OCI-LY3 (cell line): ENCODE results near the gene POLR1B.

Experiments used
- H2AFZ ChIP-seq: fragments of 200-600, 300-600 bp; shearing (Covaris generic); 2 replicates; pipeline ENCODE4 v1.6.0; 2014; ENCODE audit warnings: antibody characterized with exemption, low read depth, low read length
- H3K27ac ChIP-seq: fragments of 200-600, 300-600 bp; sonication (generic); 2 replicates; pipeline ENCODE4 v1.5.1; 2014; ENCODE audit warnings: mild to moderate bottlenecking, low read length, moderate library complexity, mixed read lengths
- H3K27me3 ChIP-seq: fragments of 200-600, 300-600 bp; sonication (generic); 2 replicates; pipeline ENCODE4 v1.6.1; 2014; ENCODE audit warnings: low read depth, low read length, mixed read lengths
- H3K36me3 ChIP-seq: fragments of 200-600, 300-600 bp; sonication (generic); replicated peaks from 2 replicates; pipeline ENCODE3; 2014; ENCODE audit warnings: low read depth, low read length, mixed read lengths
- H3K4me1 ChIP-seq: fragments of 300-600, 200-600 bp; sonication (generic); 2 replicates; pipeline ENCODE4 v1.6.1; 2014; ENCODE audit warnings: low read length, mixed read lengths
- H3K4me2 ChIP-seq: fragments of 200-600, 300-600 bp; sonication (generic); 2 replicates; pipeline ENCODE4 v1.6.1; 2014; ENCODE audit warnings: low read length, mixed read lengths
- H3K4me3 ChIP-seq: fragments of 300-600, 200-600 bp; sonication (generic); 2 replicates; pipeline ENCODE4 v1.5.1; 2014; ENCODE audit warnings: antibody characterized with exemption, mild to moderate bottlenecking, low read length, moderate library complexity
- H3K79me2 ChIP-seq: fragments of 300-600, 200-600 bp; shearing (Covaris generic); 2 replicates; pipeline ENCODE4 v1.6.1; 2014; ENCODE audit warnings: mild to moderate bottlenecking, low read length, mixed read lengths
- H3K9ac ChIP-seq: fragments of 300-600, 200-600 bp; shearing (Covaris generic); 2 replicates; pipeline ENCODE4 v1.6.0; 2014; ENCODE audit warnings: mild to moderate bottlenecking, low read length, moderate library complexity
- H3K9me3 ChIP-seq: fragments of 200-600, 300-600 bp; shearing (Covaris generic); 2 replicates; pipeline ENCODE4 v1.6.1; 2014; ENCODE audit warnings: low read length, mixed read lengths; ENCODE audit not compliant: insufficient read depth
- H4K20me1 ChIP-seq: fragments of 200-600, 300-600 bp; sonication (generic); 2 replicates; pipeline ENCODE4 v1.6.1; 2016; ENCODE audit warnings: low read length, mixed read lengths; ENCODE audit not compliant: insufficient read depth
- EZH2phosphoT487 ChIP-seq: fragments of 200-600 bp; shearing (Covaris generic); IDR thresholded peaks from 2 replicates; pipeline ENCODE4 v1.6.1; 2018; ENCODE audit warnings: antibody characterized with exemption, mixed run types, low read depth
- TF ChIP-seq, protein P1 (sequence below): fragments of 200-600, 300-600 bp; sonication (generic); IDR thresholded peaks from 2 replicates; pipeline ENCODE4 v1.5.1; 2014; ENCODE audit warnings: antibody characterized with exemption, low read length, low read depth

The POLR1B gene

GRCh38 chr2:112585873-112586464 lies 43.7 kb downstream of the POLR1B start:
- Histone ChIP-seq H2AFZ (no peak overlapping the region), H3K4me2 (no peak overlapping the region), H3K9me3 (no peaks in the 10 kb centered on the region), H3K4me3 (no peak overlapping the region), H3K27me3 (no peaks in the 10 kb centered on the region), H4K20me1 (no peaks in the 10 kb centered on the region), H3K79me2 (peaks cover 17% of the 10 kb centered on the region), H3K9ac (no peak overlapping the region), H3K36me3 (peaks cover 6% of the 10 kb centered on the region), H3K27ac (no peak overlapping the region), H3K4me1 (peaks cover 17% of the 10 kb centered on the region)
- no peak for TF ChIP-seq EZH2phosphoT487
- TF ChIP-seq, protein P1, sequence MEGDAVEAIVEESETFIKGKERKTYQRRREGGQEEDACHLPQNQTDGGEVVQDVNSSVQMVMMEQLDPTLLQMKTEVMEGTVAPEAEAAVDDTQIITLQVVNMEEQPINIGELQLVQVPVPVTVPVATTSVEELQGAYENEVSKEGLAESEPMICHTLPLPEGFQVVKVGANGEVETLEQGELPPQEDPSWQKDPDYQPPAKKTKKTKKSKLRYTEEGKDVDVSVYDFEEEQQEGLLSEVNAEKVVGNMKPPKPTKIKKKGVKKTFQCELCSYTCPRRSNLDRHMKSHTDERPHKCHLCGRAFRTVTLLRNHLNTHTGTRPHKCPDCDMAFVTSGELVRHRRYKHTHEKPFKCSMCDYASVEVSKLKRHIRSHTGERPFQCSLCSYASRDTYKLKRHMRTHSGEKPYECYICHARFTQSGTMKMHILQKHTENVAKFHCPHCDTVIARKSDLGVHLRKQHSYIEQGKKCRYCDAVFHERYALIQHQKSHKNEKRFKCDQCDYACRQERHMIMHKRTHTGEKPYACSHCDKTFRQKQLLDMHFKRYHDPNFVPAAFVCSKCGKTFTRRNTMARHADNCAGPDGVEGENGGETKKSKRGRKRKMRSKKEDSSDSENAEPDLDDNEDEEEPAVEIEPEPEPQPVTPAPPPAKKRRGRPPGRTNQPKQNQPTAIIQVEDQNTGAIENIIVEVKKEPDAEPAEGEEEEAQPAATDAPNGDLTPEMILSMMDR, result no peak

DNA sequence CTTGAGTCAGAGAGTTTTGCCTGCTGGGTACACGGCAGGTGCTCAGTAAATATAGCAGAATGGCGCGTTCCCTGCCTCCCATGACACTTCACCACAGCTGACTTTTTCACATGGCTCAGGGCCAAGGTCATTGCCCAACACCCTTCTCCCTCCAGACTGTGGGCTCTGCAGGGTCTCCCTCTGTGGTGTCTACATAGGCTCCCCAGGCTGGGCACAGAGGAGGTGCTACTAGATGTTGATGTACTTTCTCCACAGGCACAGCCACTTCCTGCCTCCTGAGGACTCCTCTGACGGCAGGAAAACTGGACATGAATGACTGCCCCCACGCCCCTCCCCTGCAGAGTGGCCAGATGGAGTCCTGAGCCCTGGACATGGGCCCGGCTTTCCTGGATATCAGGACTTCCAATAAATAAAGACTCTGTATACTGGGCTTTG lies 46.4 kb downstream of the POLR1B start:
- no peaks in the 10 kb centered on the region for H3K27me3 ChIP-seq
- no peaks in the 10 kb centered on the region for H4K20me1 ChIP-seq
- H3K36me3 ChIP-seq, result peaks cover 6% of the 10 kb centered on the region
- H3K9me3 ChIP-seq, result no peaks in the 10 kb centered on the region
- no peak overlapping the region for H3K9ac ChIP-seq
- no peak overlapping the region for H2AFZ ChIP-seq
- H3K79me2 ChIP-seq, result peaks cover 13% of the 10 kb centered on the region
- H3K4me2 ChIP-seq, result no peak overlapping the region
- H3K4me3 ChIP-seq, result no peak overlapping the region
- H3K27ac ChIP-seq, result no peak overlapping the region
- peaks cover 7% of the 10 kb centered on the region for H3K4me1 ChIP-seq
- TF ChIP-seq EZH2phosphoT487, result no peak

- Histone ChIP-seq H3K9me3 (no peaks in the 10 kb centered on the region), H3K4me3 (no peak overlapping the region), H3K27ac (no peak overlapping the region), H3K36me3 (peaks cover 6% of the 10 kb centered on the region), H3K27me3 (no peaks in the 10 kb centered on the region), H3K4me2 (no peak overlapping the region), H3K79me2 (no peaks in the 10 kb centered on the region), H4K20me1 (no peaks in the 10 kb centered on the region), H3K4me1 (no peaks in the 10 kb centered on the region), H2AFZ (no peak overlapping the region), H3K9ac (no peak overlapping the region)
- TF ChIP-seq, protein P1, result no peak
- no peak for TF ChIP-seq EZH2phosphoT487
Observed at GRCh38 chr2:112591413-112591812, 49.1 kb downstream of the POLR1B start.

DNA sequence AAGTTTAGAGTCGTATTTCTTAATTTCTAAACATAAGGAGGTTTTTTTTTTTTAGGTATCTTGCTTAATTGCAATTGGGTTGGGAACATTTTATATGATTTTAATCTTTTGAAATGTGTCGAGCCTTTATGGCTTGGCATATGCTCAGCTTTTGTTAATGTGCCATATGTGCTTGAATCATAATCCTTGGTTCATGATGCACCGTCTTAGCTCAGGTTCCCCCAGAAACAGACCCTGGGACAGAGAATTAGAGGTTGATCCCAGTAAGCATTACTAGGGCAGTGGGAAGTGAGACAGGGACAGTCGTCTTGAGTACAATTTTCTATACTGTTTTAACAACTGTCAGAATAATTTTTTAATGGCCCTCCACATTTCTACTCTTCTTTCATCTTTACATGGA lies 51.5 kb downstream of the POLR1B start:
- H3K27ac ChIP-seq, result no peak overlapping the region
- H3K79me2 ChIP-seq, result no peaks in the 10 kb centered on the region
- H3K4me3 ChIP-seq, result no peak overlapping the region
- no peak for TF ChIP-seq EZH2phosphoT487
- TF ChIP-seq, protein P1, result no peak
- H3K9me3 ChIP-seq, result no peaks in the 10 kb centered on the region
- no peak overlapping the region for H3K4me2 ChIP-seq
- no peak overlapping the region for H3K9ac ChIP-seq
- no peaks in the 10 kb centered on the region for H3K4me1 ChIP-seq
- no peaks in the 10 kb centered on the region for H3K27me3 ChIP-seq
- H4K20me1 ChIP-seq, result no peaks in the 10 kb centered on the region
- no peak overlapping the region for H2AFZ ChIP-seq
- peaks cover 3% of the 10 kb centered on the region for H3K36me3 ChIP-seq
